Measurements from ENCODE around the gene MYO1E. TPM values are rescaled to one million over a fixed set of nuclear protein-coding genes. Genes with fewer than 3 reads are reported as not detected.
A peak's percentile ranks its signal among the peaks of the same experiment; 100 is the strongest.

Gene MYO1E
- total RNA-seq, 2 donors from 2014 or later: 66.3 to 92.0 TPM

- no peak overlapping the region for H3K4me3 ChIP-seq
- H3K27ac ChIP-seq: no peak overlapping the region
- intact Hi-C loops (cut with DNase I): no loop called here
- no peaks in the 10 kb centered on the region for H3K9me3 ChIP-seq
- TF ChIP-seq, protein P1, sequence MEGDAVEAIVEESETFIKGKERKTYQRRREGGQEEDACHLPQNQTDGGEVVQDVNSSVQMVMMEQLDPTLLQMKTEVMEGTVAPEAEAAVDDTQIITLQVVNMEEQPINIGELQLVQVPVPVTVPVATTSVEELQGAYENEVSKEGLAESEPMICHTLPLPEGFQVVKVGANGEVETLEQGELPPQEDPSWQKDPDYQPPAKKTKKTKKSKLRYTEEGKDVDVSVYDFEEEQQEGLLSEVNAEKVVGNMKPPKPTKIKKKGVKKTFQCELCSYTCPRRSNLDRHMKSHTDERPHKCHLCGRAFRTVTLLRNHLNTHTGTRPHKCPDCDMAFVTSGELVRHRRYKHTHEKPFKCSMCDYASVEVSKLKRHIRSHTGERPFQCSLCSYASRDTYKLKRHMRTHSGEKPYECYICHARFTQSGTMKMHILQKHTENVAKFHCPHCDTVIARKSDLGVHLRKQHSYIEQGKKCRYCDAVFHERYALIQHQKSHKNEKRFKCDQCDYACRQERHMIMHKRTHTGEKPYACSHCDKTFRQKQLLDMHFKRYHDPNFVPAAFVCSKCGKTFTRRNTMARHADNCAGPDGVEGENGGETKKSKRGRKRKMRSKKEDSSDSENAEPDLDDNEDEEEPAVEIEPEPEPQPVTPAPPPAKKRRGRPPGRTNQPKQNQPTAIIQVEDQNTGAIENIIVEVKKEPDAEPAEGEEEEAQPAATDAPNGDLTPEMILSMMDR (IDR thresholded peaks at IDR 0.05): no peak
- no peak for TF ChIP-seq POLR2A (IDR thresholded peaks at IDR 0.05)
- TF ChIP-seq POLR2AphosphoS5 (IDR thresholded peaks at IDR 0.05): no peak
- H3K4me1 ChIP-seq (replicated peaks): no peaks in the 10 kb centered on the region
- DNase-seq (ENCODE audit: low spot score): no peak
- H3K27me3 ChIP-seq (replicated peaks; ENCODE audit: insufficient read depth): no peaks in the 10 kb centered on the region
- WGBS: 77% methylated on average over 5 of the region's 5 CpGs
- H3K36me3 ChIP-seq: no peaks in the 10 kb centered on the region
These were observed 134.7 kb downstream of the MYO1E start for GRCh38 chr15:59237924-59238331.

DNA sequence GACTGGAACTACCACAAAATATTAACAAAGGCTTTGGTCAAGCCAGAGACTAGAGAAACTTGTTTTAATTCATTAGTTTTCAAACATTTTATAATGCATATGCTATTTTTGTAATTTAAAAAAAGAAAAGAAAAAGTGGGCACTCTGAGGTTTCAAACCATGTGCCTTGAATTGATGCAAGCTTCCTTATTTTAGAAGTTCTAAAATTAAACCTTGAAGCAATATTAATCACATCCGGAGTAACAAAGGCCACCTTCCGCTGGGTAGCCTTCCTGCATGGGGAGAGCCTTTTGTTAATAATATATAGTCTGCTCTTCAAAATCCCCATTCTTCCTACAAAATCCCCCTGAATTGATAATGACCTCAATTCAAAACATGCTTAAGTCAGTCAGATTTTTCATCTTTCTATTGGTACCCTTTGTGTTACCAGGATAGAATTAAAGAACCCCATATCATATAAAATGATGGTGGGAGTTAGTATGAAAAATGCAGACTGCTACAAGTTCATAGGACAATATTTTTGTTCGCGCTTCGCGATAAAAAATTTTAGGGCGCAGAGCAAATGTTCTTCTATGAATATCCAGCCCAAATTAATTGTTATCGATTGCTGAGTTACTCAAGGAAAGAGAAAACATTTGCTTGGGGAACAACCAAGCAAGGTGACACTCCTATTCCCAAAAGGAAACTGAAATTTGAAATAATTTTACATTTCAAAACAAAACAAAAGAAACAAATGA, 135.4 kb downstream of the MYO1E start:
- Histone ChIP-seq H3K4me1 (replicated peaks) (no peaks in the 10 kb centered on the region), H3K27ac (no peak overlapping the region), H3K27me3 (replicated peaks; ENCODE audit: insufficient read depth) (no peaks in the 10 kb centered on the region), H3K36me3 (no peaks in the 10 kb centered on the region), H3K4me3 (no peak overlapping the region), H3K9me3 (no peaks in the 10 kb centered on the region)
- intact Hi-C loops (cut with DNase I): no loop called here
- TF ChIP-seq POLR2AphosphoS5 (IDR thresholded peaks at IDR 0.05) (no peak), POLR2A (IDR thresholded peaks at IDR 0.05) (no peak)
- TF ChIP-seq, protein P1 (IDR thresholded peaks at IDR 0.05): no peak
- DNase-seq (ENCODE audit: low spot score): no peak
- 87% methylated on average over 8 of the region's 8 CpGs for WGBS

- no peaks in the 10 kb centered on the region for H3K4me1 ChIP-seq (replicated peaks)
- no peak for TF ChIP-seq POLR2A (IDR thresholded peaks at IDR 0.05)
- TF ChIP-seq, protein P1 (IDR thresholded peaks at IDR 0.05): no peak
- TF ChIP-seq POLR2AphosphoS5 (IDR thresholded peaks at IDR 0.05): no peak
- intact Hi-C loops (cut with DNase I): no loop called here
- WGBS: 94% methylated on average over 1 of the region's 1 CpG
- no peak overlapping the region for H3K27ac ChIP-seq
- H3K36me3 ChIP-seq: no peaks in the 10 kb centered on the region
- no peak for DNase-seq (ENCODE audit: low spot score)
- H3K9me3 ChIP-seq: no peaks in the 10 kb centered on the region
- no peak overlapping the region for H3K4me3 ChIP-seq
- H3K27me3 ChIP-seq (replicated peaks; ENCODE audit: insufficient read depth): no peaks in the 10 kb centered on the region
These were observed 136.3 kb downstream of the MYO1E start for GRCh38 chr15:59236394-59236793.

DNA sequence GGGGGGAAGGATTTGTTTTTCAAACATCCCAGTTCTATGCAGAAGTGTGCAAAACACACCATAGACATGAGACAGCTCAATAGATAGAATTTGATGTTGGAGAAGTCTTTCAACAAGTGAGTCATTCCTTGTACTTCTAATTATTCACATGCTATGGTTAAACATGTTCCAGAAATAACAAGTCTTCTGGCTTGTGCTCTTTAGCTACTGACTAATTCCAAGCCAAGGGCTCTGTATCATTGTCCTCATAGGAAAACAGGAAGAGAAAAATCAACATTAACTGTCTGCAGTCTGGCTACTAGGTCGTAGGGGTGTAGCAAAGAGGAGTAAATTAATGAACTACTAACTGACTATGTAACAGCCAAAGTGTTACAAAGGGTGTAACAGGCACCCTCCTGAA, 140.2 kb downstream of the MYO1E start:
- H3K9me3 ChIP-seq: no peaks in the 10 kb centered on the region
- no peaks in the 10 kb centered on the region for H3K36me3 ChIP-seq
- no peaks in the 10 kb centered on the region for H3K27me3 ChIP-seq (replicated peaks; ENCODE audit: insufficient read depth)
- intact Hi-C loops (cut with DNase I): no loop called here
- no peak for DNase-seq (ENCODE audit: low spot score)
- H3K4me3 ChIP-seq: no peak overlapping the region
- no peak overlapping the region for H3K27ac ChIP-seq
- H3K4me1 ChIP-seq (replicated peaks): no peaks in the 10 kb centered on the region
- TF ChIP-seq, protein P1 (IDR thresholded peaks at IDR 0.05): no peak
- peak; percentile 15 for TF ChIP-seq POLR2AphosphoS5 (IDR thresholded peaks at IDR 0.05)
- WGBS: 45% methylated on average over 1 of the region's 1 CpG

DNA sequence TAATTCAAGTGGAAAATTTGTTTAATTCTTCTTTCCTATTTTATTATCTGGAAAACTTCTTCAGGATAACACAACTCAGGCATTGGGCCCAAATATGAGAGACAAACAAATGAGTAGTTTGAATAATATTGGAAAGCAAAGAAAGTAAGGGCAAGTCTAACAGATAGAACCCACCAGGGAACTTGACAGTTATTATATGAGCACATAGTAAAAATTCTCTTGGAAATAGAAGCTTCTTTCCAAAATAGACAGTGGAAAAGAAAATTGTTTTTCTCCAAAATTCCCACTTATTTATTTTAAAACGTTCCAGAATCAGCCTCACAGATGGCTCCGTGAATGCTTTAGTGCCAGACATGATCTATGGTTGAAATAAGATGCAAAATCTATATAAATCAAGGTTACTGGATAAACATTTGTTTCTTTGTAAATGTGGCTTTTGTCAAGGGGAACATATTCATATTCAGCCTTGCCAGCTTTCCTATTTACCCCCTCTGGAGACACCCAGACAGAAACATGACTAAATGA, 142.1 kb downstream of the MYO1E start:
- no peak overlapping the region for H3K27ac ChIP-seq
- no peaks in the 10 kb centered on the region for H3K9me3 ChIP-seq
- WGBS: 51% methylated on average over 2 of the region's 2 CpGs

More for the DNA sequence above, 142.1 kb downstream of the MYO1E start:
- no peaks in the 10 kb centered on the region for H3K4me1 ChIP-seq (replicated peaks)
- no peak for DNase-seq (ENCODE audit: low spot score)
- H3K27me3 ChIP-seq (replicated peaks; ENCODE audit: insufficient read depth): no peaks in the 10 kb centered on the region
- H3K36me3 ChIP-seq: no peaks in the 10 kb centered on the region
- intact Hi-C loops (cut with DNase I): no loop called here
- TF ChIP-seq POLR2A (IDR thresholded peaks at IDR 0.05) (no peak), POLR2AphosphoS5 (IDR thresholded peaks at IDR 0.05) (no peak)
- TF ChIP-seq, protein P1 (IDR thresholded peaks at IDR 0.05): no peak
- no peak overlapping the region for H3K4me3 ChIP-seq

Data from prostate gland (tissue), 2 donors.